GM23248 (cell line): ENCODE measurements around the gene ADAM17. TPM values are rescaled to one million over a fixed set of nuclear protein-coding genes. Genes with fewer than 3 reads are reported as not detected.

ENCODE experiments used
- DNase-seq: peaks from one replicate; pipeline ENCODE4 v3.0.0-alpha.2; 2015
- H2AFZ ChIP-seq: fragments of 200-600 bp; sonication (generic); 2 replicates; pipeline ENCODE4 v1.6.1; 2016; ENCODE audit warnings: antibody characterized with exemption
- H3F3A ChIP-seq: fragments of 200-600 bp; sonication (generic); 2 replicates; pipeline ENCODE4 v1.6.1; 2016; ENCODE audit warnings: mild to moderate bottlenecking, antibody characterized with exemption, mixed run types; ENCODE audit not compliant: insufficient read depth
- H3K27ac ChIP-seq: fragments of 200-600 bp; sonication (generic); 2 replicates; pipeline ENCODE4 v1.5.1; 2016; ENCODE audit warnings: mild to moderate bottlenecking
- H3K27me3 ChIP-seq: fragments of 200-600 bp; sonication (generic); replicated peaks from 2 replicates; pipeline ENCODE4 v1.6.1; 2016; ENCODE audit warnings: mild to moderate bottlenecking; ENCODE audit not compliant: insufficient read depth
- H3K36me3 ChIP-seq: fragments of 200-600 bp; sonication (generic); 2 replicates; pipeline ENCODE4 v1.6.1; 2016; ENCODE audit warnings: low read depth, mild to moderate bottlenecking
- H3K4me1 ChIP-seq: fragments of 200-600 bp; sonication (generic); 2 replicates; pipeline ENCODE4 v1.6.1; 2016; ENCODE audit warnings: mild to moderate bottlenecking; ENCODE audit not compliant: insufficient read depth
- H3K4me2 ChIP-seq: fragments of 200-600 bp; sonication (generic); one replicate; pipeline ENCODE4 v1.6.1; 2016; ENCODE audit warnings: mild to moderate bottlenecking; ENCODE audit not compliant: unreplicated experiment
- H3K4me3 ChIP-seq: fragments of 200-600 bp; sonication (generic); 2 replicates; pipeline ENCODE4 v1.5.1; 2016; ENCODE audit warnings: mild to moderate bottlenecking
- H3K79me2 ChIP-seq: fragments of 200-600 bp; sonication (generic); 2 replicates; pipeline ENCODE4 v1.6.1; 2016; ENCODE audit warnings: mild to moderate bottlenecking; ENCODE audit not compliant: insufficient read depth
- H3K9ac ChIP-seq: fragments of 200-600 bp; sonication (generic); 2 replicates; pipeline ENCODE4 v1.6.1; 2016; ENCODE audit warnings: mild to moderate bottlenecking
- H3K9me2 ChIP-seq: fragments of 200-600 bp; sonication (generic); 2 replicates; pipeline ENCODE4 v1.6.1; 2016; ENCODE audit warnings: mixed run types, mild to moderate bottlenecking, moderate library complexity; ENCODE audit not compliant: insufficient read depth
- H3K9me3 ChIP-seq: fragments of 200-600 bp; sonication (generic); one replicate; pipeline ENCODE4 v1.6.1; 2017; ENCODE audit warnings: low read depth
- H4K20me1 ChIP-seq: fragments of 200-600 bp; sonication (generic); 2 replicates; pipeline ENCODE4 v1.6.0; 2016; ENCODE audit not compliant: insufficient read depth
- EZH2 ChIP-seq: fragments of 200-600 bp; sonication (generic); IDR thresholded peaks from 2 replicates; pipeline ENCODE4 v1.6.1; 2018; ENCODE audit warnings: antibody characterized with exemption, mild to moderate bottlenecking; ENCODE audit not compliant: insufficient read depth, poor library complexity, severe bottlenecking
- EZH2phosphoT487 ChIP-seq: fragments of 200-600 bp; sonication (generic); IDR thresholded peaks from 2 replicates; pipeline ENCODE4 v1.6.1; 2018; ENCODE audit warnings: antibody characterized with exemption, moderate library complexity, mild to moderate bottlenecking, low read depth; ENCODE audit not compliant: insufficient read depth
- WGBS, 2 experiments: methylation state at CpG; one replicate each; pipeline ENCODE4 v1.1.6; 2015 to 2017; ENCODE audit warnings: low lambda C conversion rate in 2 of 2, low coverage in 1 of 2; ENCODE audit errors: missing lambda C conversion rate in 2 of 2; 5-methylcytosine and 5-hydroxymethylcytosine counted together
- in situ Hi-C: fragments of 300-500 bp; cut with MboI; formaldehyde crosslinking; loops from 2 replicates; pipeline ENCODE4 v1.15.0; 2020
- polyA plus RNA-seq: library from polyadenylated mRNA; unstranded; fragments of >200 nt; fragmentation: Nextera tagmentation; extraction: Ambion mirVana; gene quantifications from 2 replicates; pipeline ENCODE4 v1.2.1, GENCODE V29; 2016
- total RNA-seq: library from RNA; depleted of rRNA; stranded (reverse); fragments of >200 nt; shearing (Covaris generic); gene quantifications from 2 replicates; pipeline ENCODE4 v1.2.3, GENCODE V29; 2014

Gene ADAM17
- total and polyA plus RNA-seq, 2 experiments from 2014 or later: 20.9 to 31.8 TPM

DNA sequence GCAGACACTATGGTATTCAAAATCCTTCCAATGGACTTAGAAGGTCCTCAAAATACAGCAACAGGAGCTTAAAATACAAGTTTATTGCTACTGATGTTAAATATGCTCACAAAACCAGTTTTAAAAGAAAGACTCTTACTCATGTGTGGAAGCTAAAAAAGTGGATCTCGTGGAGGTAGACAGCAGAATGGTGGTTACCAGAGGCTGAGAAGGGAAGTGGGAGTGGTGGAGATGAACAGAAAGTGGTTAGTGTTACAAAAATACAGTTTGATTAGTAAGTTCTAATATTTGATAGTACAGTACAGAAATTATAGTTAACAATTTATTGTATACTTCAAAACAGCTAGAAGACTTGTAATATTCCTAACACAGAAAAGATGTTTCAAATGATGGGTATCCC, 12.1 kb downstream of the ADAM17 start:
- Histone ChIP-seq H3K9me2 (no peaks in the 10 kb centered on the region), H3K4me2 (no peak overlapping the region), H3K27me3 (no peaks in the 10 kb centered on the region), H3K9ac (no peak overlapping the region), H3K9me3 (no peaks in the 10 kb centered on the region), H2AFZ (no peak overlapping the region), H3K27ac (no peak overlapping the region), H3K79me2 (peaks cover 100% of the 10 kb centered on the region), H3F3A (peaks cover 9% of the 10 kb centered on the region), H3K4me3 (no peak overlapping the region), H3K4me1 (peaks cover 30% of the 10 kb centered on the region), H3K36me3 (0 out of 2 replicates have a peak, but pooled peaks cover 11% of the 10 kb centered on the region), H4K20me1 (0 out of 2 replicates have a peak, but pooled peaks cover 8% of the 10 kb centered on the region)
- in situ Hi-C loops: no loop called here
- DNase-seq: no peak
- WGBS, 2 experiments: 92 to 100% methylated on average over 1 of the region's 1 CpG
- no peak for TF ChIP-seq EZH2
- TF ChIP-seq EZH2phosphoT487: no peak

DNA sequence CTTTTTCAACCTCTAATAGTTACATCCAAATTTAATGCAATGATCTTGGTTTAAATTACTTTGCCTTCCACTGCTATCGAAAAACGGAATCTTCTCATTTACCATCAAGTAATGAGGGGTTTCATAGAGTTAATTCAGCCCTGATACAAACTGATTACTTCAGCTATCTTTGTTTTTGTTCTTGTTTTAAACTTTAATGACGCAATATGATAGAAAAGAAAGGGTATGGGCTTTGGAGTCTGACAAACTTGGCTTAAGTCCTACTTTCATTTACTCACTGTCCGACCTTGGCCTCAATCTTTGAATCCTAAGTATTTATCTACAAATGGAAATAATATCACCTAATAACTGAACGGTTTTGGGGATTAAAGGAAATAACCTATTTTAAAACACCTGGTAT, 16.1 kb downstream of the ADAM17 start:
- Histone ChIP-seq H3K9ac (no peak overlapping the region), H3K27me3 (no peaks in the 10 kb centered on the region), H4K20me1 (no peaks in the 10 kb centered on the region; the same call in 1 of the 2 replicates), H3K9me2 (no peaks in the 10 kb centered on the region), H2AFZ (no peak overlapping the region), H3K4me1 (peaks cover 19% of the 10 kb centered on the region), H3K79me2 (peaks cover 91% of the 10 kb centered on the region), H3K9me3 (no peaks in the 10 kb centered on the region), H3K4me2 (peak overlapping the region; percentile 2), H3K4me3 (no peak overlapping the region), H3K27ac (peak overlapping the region; percentile 91; the same call in 1 of the 2 replicates), H3F3A (peaks cover 24% of the 10 kb centered on the region), H3K36me3 (peaks cover 21% of the 10 kb centered on the region)
- no peak for DNase-seq
- TF ChIP-seq EZH2phosphoT487 (no peak), EZH2 (no peak)
- in situ Hi-C loops: no loop called here
- WGBS, 2 experiments: 88 to 89% methylated on average over 5 of the region's 5 CpGs

DNA sequence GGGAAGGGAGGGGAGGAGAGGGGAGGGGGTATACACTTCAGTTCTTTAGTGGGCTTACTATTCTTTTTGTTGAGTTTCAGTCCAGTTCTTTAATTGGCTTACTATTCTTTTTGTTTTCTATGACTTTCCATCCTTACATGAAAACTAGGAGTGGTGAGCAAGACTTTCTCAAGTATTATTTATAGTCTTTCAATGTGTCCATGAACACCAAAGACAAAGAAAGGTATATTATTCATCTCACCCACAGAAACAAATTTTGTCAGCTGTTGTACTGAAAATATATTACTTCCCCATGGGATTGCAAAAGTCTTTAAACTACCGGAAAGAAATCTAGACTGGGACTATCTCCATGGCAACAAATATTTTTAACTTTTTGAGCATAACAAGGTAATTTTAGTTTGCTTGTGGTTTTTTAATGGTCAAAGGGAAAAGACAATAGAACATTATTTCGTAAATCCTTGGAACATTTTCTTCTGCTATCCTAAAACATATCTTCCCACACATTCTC, 17.6 kb downstream of the ADAM17 start:
- peaks cover 19% of the 10 kb centered on the region for H3K4me1 ChIP-seq
- H3K4me2 ChIP-seq: no peak overlapping the region
- H3K9me3 ChIP-seq: no peaks in the 10 kb centered on the region
- DNase-seq: peak; percentile 89
- in situ Hi-C loops: no loop called here
- no peaks in the 10 kb centered on the region; the same call in 1 of the 2 replicates for H4K20me1 ChIP-seq
- H3K9me2 ChIP-seq: no peaks in the 10 kb centered on the region
- peaks cover 91% of the 10 kb centered on the region for H3K79me2 ChIP-seq
- no peak overlapping the region for H2AFZ ChIP-seq
- H3K27me3 ChIP-seq: no peaks in the 10 kb centered on the region
- TF ChIP-seq EZH2phosphoT487 (0 out of 2 replicates have a peak, but pooled peaks have one; percentile 62), EZH2 (no peak)
- WGBS, 2 experiments: 2 to 5% methylated on average over 2 of the region's 2 CpGs
- H3K27ac ChIP-seq: peak overlapping the region; percentile 91
- H3K9ac ChIP-seq: peak overlapping the region; percentile 70
- H3F3A ChIP-seq: peaks cover 24% of the 10 kb centered on the region
- peaks cover 21% of the 10 kb centered on the region for H3K36me3 ChIP-seq
- H3K4me3 ChIP-seq: no peak overlapping the region

DNA sequence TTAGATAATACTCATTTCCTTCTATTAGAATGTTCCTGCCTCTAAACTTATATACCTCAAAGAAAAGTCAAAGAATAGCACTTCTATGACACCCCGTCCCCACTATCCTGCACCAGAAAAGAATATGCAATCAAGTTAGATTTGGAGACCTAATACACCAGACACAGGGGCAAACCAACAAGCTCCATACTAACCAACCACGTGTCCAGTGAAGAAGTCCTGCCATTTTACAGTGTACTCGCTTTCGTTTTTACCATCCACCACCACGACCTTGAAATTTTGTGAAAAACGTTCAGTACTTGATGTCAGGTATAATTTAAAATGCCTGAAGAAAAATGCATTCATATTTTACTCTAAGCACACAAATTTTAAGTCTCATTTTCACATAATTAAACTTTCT, 19.1 kb downstream of the ADAM17 start:
- no peak for DNase-seq
- H3K4me1 ChIP-seq: peaks cover 19% of the 10 kb centered on the region
- in situ Hi-C loops: no loop called here

More for the DNA sequence above, 19.1 kb downstream of the ADAM17 start:
- H3K4me3 ChIP-seq: no peak overlapping the region
- peaks cover 24% of the 10 kb centered on the region for H3F3A ChIP-seq
- no peak overlapping the region for H3K9ac ChIP-seq
- H3K79me2 ChIP-seq: peaks cover 91% of the 10 kb centered on the region
- no peak overlapping the region for H3K27ac ChIP-seq
- 89 to 94% methylated on average over 6 of the region's 6 CpGs for WGBS, 2 experiments
- peaks cover 21% of the 10 kb centered on the region for H3K36me3 ChIP-seq
- no peaks in the 10 kb centered on the region for H3K9me2 ChIP-seq
- TF ChIP-seq EZH2 (no peak), EZH2phosphoT487 (no peak)
- no peak overlapping the region for H2AFZ ChIP-seq
- no peaks in the 10 kb centered on the region; the same call in 1 of the 2 replicates for H4K20me1 ChIP-seq
- H3K9me3 ChIP-seq: no peaks in the 10 kb centered on the region
- no peak overlapping the region for H3K4me2 ChIP-seq
- H3K27me3 ChIP-seq: no peaks in the 10 kb centered on the region
